GM19397 (cell line): ENCODE data around the gene PRMT5.

Experiments
- ATAC-seq: cut with Tn5 transposase; IDR thresholded peaks from one replicate; pipeline ENCODE4 v1.9.1; 2021; ENCODE audit warnings: mild to moderate bottlenecking, moderate library complexity; ENCODE audit not compliant: unreplicated experiment

Gene PRMT5

DNA sequence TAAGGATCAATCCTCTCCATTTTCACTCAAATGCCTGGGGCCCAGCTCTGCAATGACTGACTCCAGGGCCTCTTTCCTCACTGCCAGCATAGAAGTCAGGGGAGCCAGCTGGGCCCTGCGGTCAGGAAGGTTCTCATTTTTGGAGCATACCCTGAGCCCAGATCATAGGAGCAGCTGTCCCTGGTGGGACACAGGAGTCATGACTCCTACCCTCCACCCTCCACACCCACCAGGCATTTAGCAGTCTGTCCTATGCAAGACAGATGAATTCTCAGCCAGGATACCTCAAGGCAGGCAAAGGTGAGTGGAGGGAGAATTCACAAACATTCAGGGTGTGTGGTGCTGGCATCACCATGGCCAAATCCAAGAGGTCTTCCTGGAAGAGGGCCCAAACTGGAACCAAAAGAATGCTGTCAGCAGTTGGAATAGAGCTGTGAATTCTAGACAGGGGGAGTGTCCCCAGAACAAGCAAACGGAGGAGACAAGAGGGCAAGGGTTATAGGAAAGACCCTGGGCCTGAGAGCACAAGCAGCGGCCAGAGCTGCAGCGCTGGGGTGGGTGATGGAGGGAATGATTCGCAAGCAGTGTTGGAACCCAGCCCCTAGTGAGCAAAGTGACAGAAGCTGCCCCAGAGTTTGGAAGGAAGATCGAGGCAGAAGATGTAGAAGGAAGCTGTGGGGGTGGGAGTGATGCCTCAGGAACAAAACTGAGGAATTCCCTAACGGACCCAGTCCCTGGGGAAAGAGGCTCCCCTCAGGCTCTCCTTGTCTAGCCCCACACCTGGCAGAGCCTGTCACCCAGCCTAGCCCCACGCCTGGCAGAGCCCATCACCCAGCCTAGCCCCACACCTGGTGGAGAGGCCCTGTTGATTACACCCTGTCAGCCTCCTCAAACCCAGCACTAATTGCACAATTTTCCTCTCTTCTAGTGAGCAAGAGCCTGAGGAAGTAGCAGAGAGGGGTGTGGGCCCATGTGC lies 50.6 kb downstream of the PRMT5 start:
- ATAC-seq: no peak

DNA sequence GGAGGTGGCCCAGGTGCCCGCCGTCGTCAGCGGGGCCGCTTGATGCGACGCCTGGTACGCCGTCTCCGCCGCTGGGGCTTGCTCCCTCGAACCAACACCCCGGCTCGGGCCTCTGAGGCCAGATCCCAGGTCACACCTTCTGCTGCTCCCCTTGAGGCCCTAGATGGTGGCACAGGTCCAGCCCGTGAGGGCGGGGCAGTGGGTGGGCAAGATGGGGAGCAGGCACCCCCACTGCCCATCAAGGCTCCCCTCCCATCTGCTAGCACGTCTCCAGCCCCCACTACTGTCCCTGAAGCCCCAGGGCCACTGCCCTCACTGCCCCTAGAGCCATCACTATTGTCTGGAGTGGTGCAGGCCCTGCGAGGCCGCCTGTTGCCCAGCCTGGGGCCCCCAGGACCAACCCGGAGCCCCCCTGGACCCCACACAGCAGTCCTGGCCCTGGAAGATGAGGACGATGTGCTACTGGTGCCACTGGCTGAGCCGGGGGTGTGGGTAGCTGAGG lies 52.1 kb downstream of the PRMT5 start:
- no peak for ATAC-seq

DNA sequence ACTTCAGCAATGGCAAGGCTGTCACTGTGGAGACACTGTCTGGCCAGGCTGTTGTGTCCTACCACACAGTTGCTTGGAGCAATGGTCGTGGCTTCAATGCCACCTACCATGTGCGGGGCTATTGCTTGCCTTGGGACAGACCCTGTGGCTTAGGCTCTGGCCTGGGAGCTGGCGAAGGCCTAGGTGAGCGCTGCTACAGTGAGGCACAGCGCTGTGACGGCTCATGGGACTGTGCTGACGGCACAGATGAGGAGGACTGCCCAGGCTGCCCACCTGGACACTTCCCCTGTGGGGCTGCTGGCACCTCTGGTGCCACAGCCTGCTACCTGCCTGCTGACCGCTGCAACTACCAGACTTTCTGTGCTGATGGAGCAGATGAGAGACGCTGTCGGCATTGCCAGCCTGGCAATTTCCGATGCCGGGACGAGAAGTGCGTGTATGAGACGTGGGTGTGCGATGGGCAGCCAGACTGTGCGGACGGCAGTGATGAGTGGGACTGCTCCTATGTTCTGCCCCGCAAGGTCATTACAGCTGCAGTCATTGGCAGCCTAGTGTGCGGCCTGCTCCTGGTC lies 53.3 kb downstream of the PRMT5 start:
- no peak for ATAC-seq

DNA sequence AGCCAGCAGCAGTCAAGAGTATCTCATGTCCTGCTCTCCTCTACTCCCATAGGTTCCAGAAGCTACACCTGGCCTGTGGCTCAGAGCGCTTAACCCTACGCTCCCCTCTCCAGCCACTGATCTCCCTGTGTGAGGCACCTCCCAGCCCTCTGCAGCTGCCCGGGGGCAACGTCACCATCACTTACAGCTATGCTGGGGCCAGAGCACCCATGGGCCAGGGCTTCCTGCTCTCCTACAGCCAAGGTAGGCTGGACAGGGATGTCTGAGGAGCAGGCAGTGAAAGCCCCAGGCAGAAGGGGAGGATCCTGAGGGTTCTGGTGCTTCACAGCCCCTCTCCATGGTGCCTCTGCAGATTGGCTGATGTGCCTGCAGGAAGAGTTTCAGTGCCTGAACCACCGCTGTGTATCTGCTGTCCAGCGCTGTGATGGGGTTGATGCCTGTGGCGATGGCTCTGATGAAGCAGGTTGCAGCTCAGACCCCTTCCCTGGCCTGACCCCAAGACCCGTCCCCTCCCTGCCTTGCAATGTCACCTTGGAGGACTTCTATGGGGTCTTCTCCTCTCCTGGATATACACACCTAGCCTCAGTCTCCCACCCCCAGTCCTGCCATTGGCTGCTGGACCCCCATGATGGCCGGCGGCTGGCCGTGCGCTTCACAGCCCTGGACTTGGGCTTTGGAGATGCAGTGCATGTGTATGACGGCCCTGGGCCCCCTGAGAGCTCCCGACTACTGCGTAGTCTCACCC lies 54.0 kb downstream of the PRMT5 start:
- ATAC-seq: no peak

DNA sequence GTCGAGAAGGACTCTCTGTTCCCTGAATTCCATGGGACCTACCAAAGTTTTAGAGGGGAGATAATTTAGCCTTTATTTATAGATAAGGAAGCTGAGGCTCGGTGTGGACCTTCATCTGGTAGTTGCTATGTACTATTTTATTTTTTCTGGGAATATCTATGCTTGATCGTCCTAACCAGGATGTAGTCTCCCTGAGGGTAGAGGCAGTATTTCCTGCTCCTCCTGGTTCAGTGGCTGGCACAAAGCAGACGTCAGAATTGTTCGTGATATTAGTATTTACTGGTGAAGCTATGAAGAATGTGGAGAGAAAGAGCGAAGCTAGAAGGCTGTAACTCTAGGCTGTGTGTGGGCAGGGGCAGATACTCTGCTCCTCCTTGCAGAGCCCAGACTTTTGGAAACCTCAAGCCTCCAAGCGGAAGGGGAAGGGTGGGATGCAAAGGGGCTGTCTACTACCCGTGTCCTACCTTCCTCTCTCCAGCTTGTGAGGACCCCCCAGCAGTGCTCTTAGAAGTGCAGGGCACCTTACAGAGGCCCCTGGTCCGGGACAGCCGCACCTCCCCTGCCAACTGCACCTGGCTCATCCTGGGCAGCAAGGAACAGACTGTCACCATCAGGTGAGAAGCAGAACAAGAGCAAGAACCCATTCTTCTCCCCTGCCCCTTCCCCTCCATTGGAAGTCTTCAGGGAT lies 56.2 kb downstream of the PRMT5 start:
- ATAC-seq: no peak

DNA sequence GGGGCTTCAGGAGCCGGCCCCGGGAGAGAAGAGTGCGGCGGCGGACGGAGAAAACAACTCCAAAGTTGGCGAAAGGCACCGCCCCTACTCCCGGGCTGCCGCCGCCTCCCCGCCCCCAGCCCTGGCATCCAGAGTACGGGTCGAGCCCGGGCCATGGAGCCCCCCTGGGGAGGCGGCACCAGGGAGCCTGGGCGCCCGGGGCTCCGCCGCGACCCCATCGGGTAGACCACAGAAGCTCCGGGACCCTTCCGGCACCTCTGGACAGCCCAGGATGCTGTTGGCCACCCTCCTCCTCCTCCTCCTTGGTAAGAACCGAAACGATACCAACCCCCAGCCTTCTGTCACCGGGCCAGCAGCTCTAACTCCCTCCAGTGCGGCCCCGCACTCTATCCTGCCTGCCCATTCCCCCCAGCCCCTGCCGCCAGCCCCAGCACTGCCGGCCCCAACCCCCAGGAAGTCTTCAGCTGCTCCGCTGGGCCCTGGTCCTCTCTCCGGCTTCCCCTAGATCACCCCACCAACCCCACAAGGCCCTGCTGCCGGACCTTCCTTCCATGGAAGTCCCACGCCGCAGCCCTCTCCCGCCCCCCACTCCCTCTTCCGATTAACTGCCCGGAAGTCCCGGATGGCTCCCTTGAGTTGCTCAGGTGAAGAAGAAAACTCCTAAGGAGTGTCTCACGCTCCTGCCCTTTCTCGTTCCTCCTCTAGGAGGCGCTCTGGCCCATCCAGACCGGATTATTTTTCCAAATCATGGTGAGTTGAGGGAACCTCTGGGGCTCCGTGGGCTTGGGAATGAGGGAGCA lies 56.9 kb downstream of the PRMT5 start:
- ATAC-seq: peak; percentile 20

DNA sequence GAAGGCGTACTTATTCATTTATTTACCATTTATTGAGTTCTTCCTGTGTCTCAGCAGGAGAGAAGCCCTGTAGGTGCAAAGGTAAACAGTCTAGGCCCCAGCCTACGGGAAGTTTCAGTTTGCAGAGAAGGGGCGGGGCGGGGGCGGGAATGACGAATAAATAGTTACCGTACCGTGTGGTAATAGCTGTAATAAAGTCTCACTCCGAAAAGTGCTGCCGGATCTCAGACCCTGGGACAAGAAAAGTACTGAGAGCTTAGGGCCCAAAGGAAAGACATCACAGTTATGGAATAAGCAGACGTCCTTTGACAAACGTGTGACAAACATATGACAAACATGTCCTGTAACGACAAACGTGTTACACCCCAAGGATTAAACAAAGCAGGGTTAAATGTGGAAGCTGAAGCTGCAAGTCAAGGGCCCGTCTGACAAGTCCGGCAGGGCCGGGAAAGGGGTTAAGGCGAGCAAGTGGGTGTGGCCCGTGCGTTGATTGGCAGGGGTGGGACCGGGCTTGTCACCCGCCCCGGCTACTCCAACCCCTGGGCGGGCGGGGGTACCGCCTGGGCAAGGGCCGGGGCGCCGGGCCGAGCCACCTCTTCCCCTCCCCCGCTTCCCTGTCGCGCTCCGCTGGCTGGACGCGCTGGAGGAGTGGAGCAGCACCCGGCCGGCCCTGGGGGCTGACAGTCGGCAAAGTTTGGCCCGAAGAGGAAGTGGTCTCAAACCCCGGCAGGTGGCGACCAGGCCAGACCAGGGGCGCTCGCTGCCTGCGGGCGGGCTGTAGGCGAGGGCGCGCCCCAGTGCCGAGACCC lies 57.7 kb downstream of the PRMT5 start, which contains the start of gene LRP10:
Gene LRP10, plus strand, starts transcription at position 517 of the 809 bp plus-strand sequence. CDS start 564 bp downstream, outside the sequence.
- ATAC-seq: peak; percentile 86

DNA sequence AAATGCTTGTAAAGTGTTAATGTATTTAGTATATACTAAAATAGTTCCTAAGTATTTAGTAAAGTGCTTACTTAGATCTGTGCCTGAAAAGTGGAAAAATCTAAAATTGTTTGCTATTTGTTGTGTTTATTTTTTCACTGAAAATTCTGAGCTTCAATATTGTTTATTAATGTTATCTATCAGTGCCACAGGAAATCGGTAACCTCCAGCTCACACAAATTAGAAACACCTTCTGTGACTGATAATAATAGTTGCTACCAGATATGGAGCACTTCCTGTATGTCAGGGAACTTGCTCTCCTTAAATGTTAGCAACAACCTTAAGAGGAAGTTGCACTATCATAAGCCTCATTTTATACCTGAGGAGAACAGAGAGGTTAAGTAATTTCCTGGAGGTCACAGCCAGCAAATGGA lies 58.4 kb downstream of the PRMT5 start:
- peak; percentile 11 for ATAC-seq
